T-cell (primary cell): ENCODE data around the gene SYT13. TPM values are rescaled to one million over a fixed set of nuclear protein-coding genes. Genes with fewer than 3 reads are reported as not detected.
A peak's percentile ranks its signal among the peaks of the same experiment; 100 is the strongest.

Experiments
- ATAC-seq, 4 experiments: fragments of 200-7000 bp in 3 of 4; fragments of 150-1000 bp in 1 of 4; cut with Tn5 transposase; replicated peaks in 1 of 4; 1 replicate in 3 of 4; 2 replicates in 1 of 4; pipeline ENCODE4 v1.10.0; 2021; ENCODE audit warnings: moderate library complexity in 3 of 4, mild to moderate bottlenecking in 2 of 4, moderate number of reproducible peaks in 1 of 4
- CTCF ChIA-PET, 2 donors: fragments of 300-600 bp; sonication (Branson Sonifier 250); formaldehyde crosslinking; loops; one replicate each; lab custom pipeline; 2022; ENCODE audit warnings: antibody characterized with exemption in 2 of 2; lab: Charles Lee
- POLR2A ChIA-PET, 2 donors: fragments of 300-600 bp; sonication (Branson Sonifier 250); formaldehyde crosslinking; loops; one replicate each; lab custom pipeline; 2022; ENCODE audit warnings: antibody characterized with exemption in 2 of 2; lab: Charles Lee
- DNase-seq, 35 experiments: peaks; one replicate each; pipeline versions ENCODE4 v3.0.0 to v3.0.0-alpha.2; 2013 to 2023
- H3K27ac ChIP-seq: one replicate; pipeline ENCODE4 v1.5.1; 2013; ENCODE audit warnings: low read length
- H3K27me3 ChIP-seq, 2 experiments: replicated peaks in 1 of 2; 1 replicate in 1 of 2; 2 replicates in 1 of 2; pipeline versions ENCODE4 v1.6.1 to v1.7.0; 2013; ENCODE audit warnings: low read length in 1 of 2, mixed read lengths in 1 of 2; ENCODE audit not compliant: control insufficient read depth in 2 of 2, insufficient read depth in 2 of 2; ENCODE audit errors: extremely low read depth in 1 of 2
- H3K36me3 ChIP-seq, 2 donors: 1 replicate in 1 of 2; 2 replicates in 1 of 2; pipeline versions ENCODE4 v1.6.1 to v1.7.0; 2013; ENCODE audit warnings: low read length in 1 of 2; ENCODE audit not compliant: control insufficient read depth in 2 of 2, insufficient read depth in 1 of 2; ENCODE audit errors: extremely low read depth in 1 of 2
- H3K4me1 ChIP-seq, 2 experiments: 1 replicate in 1 of 2; 2 replicates in 1 of 2; pipeline versions ENCODE4 v1.6.1 to v1.7.0; 2013; ENCODE audit warnings: low read length in 2 of 2, mixed read lengths in 1 of 2; ENCODE audit not compliant: insufficient read depth in 2 of 2, control insufficient read depth in 1 of 2; ENCODE audit errors: extremely low read depth in 1 of 2
- H3K4me3 ChIP-seq, 2 donors: 1 replicate in 1 of 2; 2 replicates in 1 of 2; pipeline versions ENCODE4 v1.5.1 to v1.7.0; 2013; ENCODE audit warnings: mild to moderate bottlenecking in 2 of 2, low read length in 1 of 2, moderate library complexity in 1 of 2; ENCODE audit not compliant: control insufficient read depth in 1 of 2; ENCODE audit errors: extremely low read depth in 1 of 2
- H3K9me3 ChIP-seq: 2 replicates; pipeline ENCODE4 v1.7.0; 2013
- H3K27ac Mint-ChIP-seq, 2 donors: one replicate each; pipeline ENCODE4 v1.8.0; 2020 to 2021; ENCODE audit warnings: mild to moderate bottlenecking in 2 of 2, mixed read lengths in 2 of 2
- H3K27me3 Mint-ChIP-seq, 2 donors: one replicate each; pipeline ENCODE4 v1.8.0; 2021 to 2022; ENCODE audit warnings: mixed read lengths in 2 of 2
- H3K36me3 Mint-ChIP-seq: one replicate; pipeline ENCODE4 v1.8.0; 2021; ENCODE audit warnings: mixed read lengths
- H3K4me1 Mint-ChIP-seq, 3 donors: one replicate each; pipeline ENCODE4 v1.8.0; 2020 to 2022; ENCODE audit warnings: mixed read lengths in 3 of 3, mild to moderate bottlenecking in 1 of 3
- H3K4me3 Mint-ChIP-seq, 3 donors: one replicate each; pipeline ENCODE4 v1.8.0; 2020 to 2022; ENCODE audit warnings: mild to moderate bottlenecking in 3 of 3, mixed read lengths in 3 of 3, moderate library complexity in 3 of 3
- H3K9me3 Mint-ChIP-seq, 3 donors: one replicate each; pipeline ENCODE4 v1.8.0; 2020 to 2022; ENCODE audit warnings: mixed read lengths in 3 of 3
- WGBS: methylation state at CpG from one replicate; pipeline ENCODE4 v1.1.5; 2013; ENCODE audit warnings: missing lambda C conversion rate; ENCODE audit not compliant: insufficient coverage; 5-methylcytosine and 5-hydroxymethylcytosine counted together
- total RNA-seq, 35 experiments: library from RNA in 6 of 35; stranded (reverse) in 6 of 35; fragments of 120-200 nt in 1 of 35; gene quantifications; one replicate each; pipeline versions ENCODE4 v1.2.1 to v1.2.4 and lab custom pipeline; 2013 to 2026

SYT13 gene, protein sequence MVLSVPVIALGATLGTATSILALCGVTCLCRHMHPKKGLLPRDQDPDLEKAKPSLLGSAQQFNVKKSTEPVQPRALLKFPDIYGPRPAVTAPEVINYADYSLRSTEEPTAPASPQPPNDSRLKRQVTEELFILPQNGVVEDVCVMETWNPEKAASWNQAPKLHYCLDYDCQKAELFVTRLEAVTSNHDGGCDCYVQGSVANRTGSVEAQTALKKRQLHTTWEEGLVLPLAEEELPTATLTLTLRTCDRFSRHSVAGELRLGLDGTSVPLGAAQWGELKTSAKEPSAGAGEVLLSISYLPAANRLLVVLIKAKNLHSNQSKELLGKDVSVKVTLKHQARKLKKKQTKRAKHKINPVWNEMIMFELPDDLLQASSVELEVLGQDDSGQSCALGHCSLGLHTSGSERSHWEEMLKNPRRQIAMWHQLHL
- total RNA-seq, result under 1 TPM in 3 of 5 donors, not detected in 2; 0.03 to 0.20 (median 0.18) TPM
- total RNA-seq (2013), result not detected
- total RNA-seq (lab: John Stamatoyannopoulos, UW), result 0 to 0.17 (median 0) reads per million in 29 experiments

DNA sequence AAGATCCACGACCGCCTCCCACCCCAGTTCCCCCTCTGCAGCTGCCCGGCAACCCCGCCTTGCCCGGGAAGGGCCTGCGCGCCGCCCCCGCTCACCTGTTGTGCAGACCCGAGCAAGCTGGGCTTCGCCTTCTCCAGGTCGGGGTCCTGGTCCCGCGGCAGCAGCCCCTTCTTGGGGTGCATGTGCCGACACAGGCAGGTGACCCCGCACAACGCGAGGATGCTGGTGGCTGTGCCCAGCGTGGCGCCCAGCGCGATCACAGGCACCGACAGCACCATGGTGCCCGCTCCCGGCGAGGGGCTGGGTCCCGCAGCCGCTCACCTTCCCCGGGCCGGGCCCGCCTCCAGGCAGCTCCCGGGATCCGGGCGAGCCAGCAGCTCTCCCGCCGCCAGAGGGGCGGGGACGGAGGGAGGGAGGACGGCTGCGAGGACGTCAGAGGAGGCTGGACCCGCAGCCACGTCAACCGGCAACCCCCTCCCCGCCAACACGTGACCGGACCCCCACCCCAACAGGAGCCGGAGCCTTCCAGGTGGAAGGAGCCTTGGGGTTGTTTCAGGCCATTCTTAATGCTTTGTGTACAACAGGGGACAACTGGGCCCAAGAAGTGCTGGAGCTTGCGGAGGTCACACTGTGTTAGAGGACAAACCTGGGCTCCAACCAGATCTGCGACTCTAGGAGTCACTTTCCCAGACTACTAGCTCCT, at the start of gene SYT13:
Gene SYT13, minus strand, starts transcription at position 412 of the 703 bp plus-strand sequence. Its CDS starts 134 bp downstream, at position 278.
- ChIA-PET CTCF (interaction anchor here in 1 of 2 donors (0.7 kb wide), 1 partner anchor 17 kb away, joined by 4 read pairs; no protein-coding TSS in a partner anchor), POLR2A (interaction anchor here in 1 of 2 donors (0.6 kb wide), 1 partner anchor 476 kb away, joined by 3 read pairs; no protein-coding TSS in a partner anchor)
- Histone ChIP-seq H3K27me3 (peaks cover 5 to 47% of the 10 kb centered on the region in 2 experiments), H3K4me3 (no peak within 1 kb of the TSS), H3K36me3 (no peaks in the 10 kb centered on the region), H3K4me1 (peaks cover 0 to 3% of the 10 kb centered on the region in 2 experiments), H3K27ac (no peak within 1 kb of the TSS), H3K9me3 (no peaks in the 10 kb centered on the region)
- 6% methylated on average over 35 of the region's 50 CpGs for WGBS
- Mint-ChIP-seq H3K27me3 (peaks cover 64 to 70% of the 10 kb centered on the region in 2 donors), H3K36me3 (no peaks in the 10 kb centered on the region), H3K4me3 (peak within 1 kb of the TSS in 1 of 3 donors; percentile 12), H3K27ac (no peak within 1 kb of the TSS), H3K4me1 (peaks cover 0 to 5% (median 2%) of the 10 kb centered on the region in 3 donors), H3K9me3 (no peaks in the 10 kb centered on the region)
- DNase-seq (peak in 1 of 35 experiments; percentile 23), ATAC-seq (no peak)

DNA sequence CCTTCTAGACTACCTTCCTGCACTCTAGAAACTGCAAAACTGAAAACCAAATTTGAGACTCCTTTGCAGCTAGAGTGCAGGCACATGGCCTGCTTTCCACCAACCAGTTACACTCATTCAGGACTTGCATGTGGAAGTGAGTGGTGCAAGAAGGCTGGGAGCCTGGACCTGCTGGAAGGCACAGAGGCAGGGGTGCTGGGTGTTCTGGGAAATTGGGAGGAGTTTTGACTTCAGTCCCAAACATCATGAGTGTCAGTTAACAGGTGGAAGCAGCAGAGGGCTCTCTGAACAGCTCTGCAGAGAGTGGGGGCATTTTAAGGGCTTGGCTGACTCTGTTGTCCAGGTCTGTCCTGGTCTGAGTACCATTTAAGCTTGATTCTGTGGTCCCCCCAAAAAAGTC, 49.3 kb upstream of the SYT13 start:
- ChIA-PET CTCF (interaction anchor here in 1 of 2 donors (0.7 to 0.9 kb wide), 2 partner anchors 225 to 227 kb away, joined by 3 to 5 read pairs; no protein-coding TSS in a partner anchor), POLR2A (no interaction called here)
- no peaks in the 10 kb centered on the region for H3K36me3 Mint-ChIP-seq
- peaks cover 8 to 12% (median 11%) of the 10 kb centered on the region in 3 donors for H3K4me1 Mint-ChIP-seq
- Histone ChIP-seq H3K9me3 (no peaks in the 10 kb centered on the region), H3K27ac (no peak overlapping the region), H3K4me3 (no peak overlapping the region), H3K4me1 (peaks cover 3 to 7% of the 10 kb centered on the region in 2 experiments), H3K27me3 (peaks cover 0 to 22% of the 10 kb centered on the region in 2 experiments), H3K36me3 (no peaks in the 10 kb centered on the region)
- no peak overlapping the region for H3K4me3 Mint-ChIP-seq
- DNase-seq, result no peak
- no peaks in the 10 kb centered on the region for H3K9me3 Mint-ChIP-seq
- peaks cover 4 to 9% of the 10 kb centered on the region in 2 donors for H3K27me3 Mint-ChIP-seq
- ATAC-seq, result no peak
- H3K27ac Mint-ChIP-seq, result no peak overlapping the region

DNA sequence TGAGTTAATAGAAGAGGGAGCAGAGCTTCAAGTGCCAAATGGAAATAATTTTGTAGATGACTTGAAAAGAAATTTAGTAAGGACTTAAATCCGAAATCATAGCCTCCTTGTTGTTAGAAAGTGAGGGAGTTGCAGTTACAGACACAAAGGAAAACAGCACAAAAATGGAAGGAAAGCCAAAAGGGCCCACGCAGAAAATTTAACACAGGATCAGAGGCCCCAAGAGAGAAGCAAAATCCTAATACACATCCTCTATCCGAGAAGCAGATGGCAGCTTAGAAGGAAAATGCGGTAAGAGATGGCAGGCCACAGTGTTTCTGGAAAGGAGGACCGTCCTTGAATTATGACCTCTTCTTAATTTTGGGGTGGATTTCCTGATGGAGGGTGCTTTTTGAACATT, 48.7 kb upstream of the SYT13 start:
- no peak for DNase-seq
- H3K4me3 Mint-ChIP-seq, result no peak overlapping the region
- 80% methylated on average over 2 of the region's 5 CpGs for WGBS
- peaks cover 7 to 9% of the 10 kb centered on the region in 2 donors for H3K27me3 Mint-ChIP-seq
- ATAC-seq, result no peak
- ChIA-PET POLR2A (no interaction called here), CTCF (interaction anchor here (1.5 to 2.1 kb wide), 2 partner anchors 225 to 227 kb away, joined by 4 to 11 read pairs; no protein-coding TSS in a partner anchor)
- H3K4me1 Mint-ChIP-seq, result peaks cover 2 to 6% (median 5%) of the 10 kb centered on the region in 3 donors
- no peak overlapping the region for H3K27ac ChIP-seq
- H3K9me3 ChIP-seq, result no peaks in the 10 kb centered on the region
- no peaks in the 10 kb centered on the region for H3K36me3 ChIP-seq
- peaks cover 0 to 24% of the 10 kb centered on the region in 2 experiments for H3K27me3 ChIP-seq
- no peaks in the 10 kb centered on the region for H3K9me3 Mint-ChIP-seq
- H3K4me1 ChIP-seq, result peaks cover 0 to 1% of the 10 kb centered on the region in 2 experiments
- H3K27ac Mint-ChIP-seq, result no peak overlapping the region
- H3K36me3 Mint-ChIP-seq, result no peaks in the 10 kb centered on the region
- no peak overlapping the region for H3K4me3 ChIP-seq

DNA sequence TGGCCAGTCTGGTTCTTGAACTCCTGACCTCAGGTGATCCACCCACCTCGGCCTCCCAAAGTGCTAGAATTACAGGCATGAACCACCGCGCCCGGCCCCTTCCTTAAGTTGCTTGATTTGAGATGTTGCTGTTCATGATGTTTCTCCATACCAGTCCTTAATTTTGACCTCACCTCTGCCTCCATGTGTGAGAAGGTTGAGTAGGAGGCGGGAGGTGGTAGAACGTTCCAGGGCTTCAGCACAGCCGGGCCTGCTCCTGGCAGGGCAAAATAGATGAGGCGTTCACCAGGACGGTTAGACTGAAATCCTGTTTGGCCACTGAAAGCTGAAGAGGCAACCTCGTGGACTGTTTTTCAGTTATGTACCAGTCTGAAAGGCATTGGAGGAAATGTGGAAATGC, 48.3 kb upstream of the SYT13 start:
- Histone ChIP-seq H3K27ac (no peak overlapping the region), H3K36me3 (no peaks in the 10 kb centered on the region), H3K4me1 (no peaks in the 10 kb centered on the region), H3K4me3 (no peak overlapping the region), H3K27me3 (peaks cover 0 to 22% of the 10 kb centered on the region in 2 experiments), H3K9me3 (no peaks in the 10 kb centered on the region)
- DNase-seq (no peak), ATAC-seq (no peak)
- H3K27me3 Mint-ChIP-seq, result peaks cover 8 to 9% of the 10 kb centered on the region in 2 donors
- peaks cover 0 to 2% (median under 1%) of the 10 kb centered on the region in 3 donors for H3K4me1 Mint-ChIP-seq
- no peaks in the 10 kb centered on the region for H3K9me3 Mint-ChIP-seq
- H3K4me3 Mint-ChIP-seq, result no peak overlapping the region
- no peak overlapping the region for H3K27ac Mint-ChIP-seq
- CTCF ChIA-PET, result interaction anchor here (1.5 to 2.1 kb wide), 3 partner anchors 224 to 226 kb away, joined by 4 to 15 read pairs (median 11); no protein-coding TSS in a partner anchor
- 86% methylated on average over 7 of the region's 10 CpGs for WGBS
- no peaks in the 10 kb centered on the region for H3K36me3 Mint-ChIP-seq
- POLR2A ChIA-PET, result no interaction called here

DNA sequence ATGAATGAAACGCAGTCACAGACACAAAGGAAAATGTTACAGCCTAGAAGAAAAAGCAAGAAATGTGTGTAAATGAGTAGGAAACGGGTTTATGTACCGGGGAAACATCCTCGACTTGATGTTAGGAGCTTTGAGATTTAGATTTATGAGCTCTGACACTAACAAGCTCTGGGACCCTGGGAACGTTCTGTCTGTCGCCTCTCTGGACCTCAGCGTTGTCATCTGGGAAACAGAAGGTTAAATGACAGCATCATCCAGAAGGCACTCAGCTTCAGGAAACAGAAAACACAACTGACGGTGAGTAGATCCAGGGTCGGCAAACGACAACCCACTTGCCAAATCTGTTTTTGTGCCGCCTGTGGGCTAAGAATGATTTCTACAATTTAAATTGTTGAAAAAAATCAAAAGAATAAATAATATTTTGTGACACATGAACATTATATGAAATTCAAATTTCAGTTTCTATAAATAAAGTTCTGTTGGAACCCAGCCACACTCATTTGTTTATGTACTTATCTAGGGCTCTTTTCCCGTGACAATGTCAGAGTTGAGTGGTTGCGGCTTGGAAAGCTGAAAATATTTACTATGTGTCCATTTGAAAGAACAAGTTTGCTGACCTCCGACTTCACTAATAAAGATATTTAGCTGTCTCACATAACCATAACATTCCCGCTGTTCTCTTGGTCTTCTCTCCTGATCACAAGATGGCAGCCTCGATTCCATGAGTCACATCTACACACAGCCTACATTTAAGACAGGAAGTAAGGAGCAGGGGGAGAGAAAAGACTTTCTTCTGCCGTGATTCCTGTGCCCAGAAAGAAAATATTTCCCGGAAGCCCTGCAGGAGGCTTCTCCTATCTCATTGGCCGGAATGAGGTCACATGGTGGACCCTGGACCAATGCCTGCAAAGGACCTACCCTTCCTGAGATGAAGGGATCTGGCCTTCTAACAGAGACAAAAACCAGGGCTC, 47.1 kb upstream of the SYT13 start:
- CTCF ChIA-PET, result interaction anchor here (0.6 to 2.1 kb wide), 9 partner anchors 12 to 582 kb away, joined by 3 to 15 read pairs (median 4); no protein-coding TSS in a partner anchor
- Histone ChIP-seq H3K36me3 (no peaks in the 10 kb centered on the region), H3K4me3 (no peak overlapping the region), H3K27me3 (peaks cover 0 to 25% of the 10 kb centered on the region in 2 experiments), H3K4me1 (no peaks in the 10 kb centered on the region), H3K9me3 (no peaks in the 10 kb centered on the region), H3K27ac (no peak overlapping the region)
- Mint-ChIP-seq H3K27ac (no peak overlapping the region), H3K36me3 (no peaks in the 10 kb centered on the region), H3K4me3 (no peak overlapping the region), H3K9me3 (no peaks in the 10 kb centered on the region), H3K27me3 (peaks cover 13 to 15% of the 10 kb centered on the region in 2 donors), H3K4me1 (no peaks in the 10 kb centered on the region)
- 86% methylated on average over 5 of the region's 19 CpGs for WGBS
- ATAC-seq (no peak), DNase-seq (no peak)
- POLR2A ChIA-PET, result no interaction called here
